HEK293 (cell line): ENCODE measurements around the gene SPON1.

Source experiments
- CTCF ChIA-PET: fragments of 350-600 bp; formaldehyde crosslinking; extraction: SDS; loops from one replicate; lab custom pipeline; 2021; ENCODE audit warnings: antibody characterized with exemption; lab: Yijun Ruan, JAX
- POLR2A ChIA-PET: fragments of 300-600 bp; formaldehyde crosslinking; extraction: SDS; loops from one replicate; lab custom pipeline; 2020; ENCODE audit warnings: antibody characterized with exemption, inconsistent platforms; lab: Yijun Ruan, JAX
- H3K27ac ChIP-seq: fragments of 200-500 bp; sonication (Bioruptor generic); 2 replicates; pipeline ENCODE4 v1.5.1; 2014; ENCODE audit warnings: low read depth, low read length, control low read depth, inconsistent platforms; ENCODE audit errors: extremely low read depth
- H3K36me3 ChIP-seq, 2 experiments: fragments of 200-500 bp in 1 of 2; sonication (Bioruptor generic) in 1 of 2; 1 replicate in 1 of 2; 2 replicates in 1 of 2; pipeline ENCODE4 v1.5.1; 2014 to 2017; ENCODE audit warnings: inconsistent platforms in 2 of 2, low read length in 2 of 2; ENCODE audit not compliant: control insufficient read depth in 2 of 2, insufficient read depth in 1 of 2
- H3K4me1 ChIP-seq: fragments of 200-500 bp; sonication (Bioruptor generic); 2 replicates; pipeline ENCODE4 v1.5.1; 2014; ENCODE audit warnings: mild to moderate bottlenecking, low read length, inconsistent platforms; ENCODE audit not compliant: control insufficient read depth, insufficient read depth
- H3K4me3 ChIP-seq: 2 replicates; pipeline ENCODE4 v1.5.1; 2011; ENCODE audit warnings: low read depth, mild to moderate bottlenecking, control low read depth, low read length, moderate library complexity
- H3K9me3 ChIP-seq: fragments of 200-500 bp; sonication (Bioruptor generic); 2 replicates; pipeline ENCODE4 v1.5.1; 2014; ENCODE audit warnings: low read depth, low read length, inconsistent platforms; ENCODE audit not compliant: control insufficient read depth, insufficient read depth
- ATF2 ChIP-seq: fragments of 450-650 bp; formaldehyde crosslinking; IDR thresholded peaks from 2 replicates; pipeline ENCODE4 v1.5.1; 2016; ENCODE audit warnings: missing biosample characterization, missing genetic modification characterization, low read depth
- BCL11A ChIP-seq: fragments of 450-650 bp; formaldehyde crosslinking; IDR thresholded peaks from 2 replicates; pipeline ENCODE4 v1.5.1; 2016; ENCODE audit warnings: low read depth, missing biosample characterization, missing genetic modification characterization
- KLF17 ChIP-seq: fragments of 450-650 bp; formaldehyde crosslinking; IDR thresholded peaks from 2 replicates; pipeline ENCODE4 v1.5.1; 2016; ENCODE audit warnings: missing biosample characterization, missing genetic modification characterization
- PRDM6 ChIP-seq: fragments of 450-650 bp; formaldehyde crosslinking; IDR thresholded peaks from 2 replicates; pipeline ENCODE4 v1.5.1; 2017; ENCODE audit warnings: missing biosample characterization, missing genetic modification characterization
- SP7 ChIP-seq: fragments of 450-650 bp; formaldehyde crosslinking; IDR thresholded peaks from 2 replicates; pipeline ENCODE4 v1.5.1; 2016; ENCODE audit warnings: missing biosample characterization, missing genetic modification characterization
- TCF7L2 ChIP-seq: IDR thresholded peaks from 2 replicates; pipeline ENCODE4 v1.6.1; 2011; ENCODE audit warnings: low read depth, mild to moderate bottlenecking, inconsistent platforms, low read length, moderate library complexity, borderline replicate concordance
- ZNF140 ChIP-seq: fragments of 450-650 bp; formaldehyde crosslinking; IDR thresholded peaks from 2 replicates; pipeline ENCODE4 v1.5.1; 2016; ENCODE audit warnings: missing biosample characterization, missing genetic modification characterization
- ZNF169 ChIP-seq: fragments of 450-650 bp; formaldehyde crosslinking; IDR thresholded peaks from 2 replicates; pipeline ENCODE4 v1.5.1; 2016; ENCODE audit warnings: missing biosample characterization, missing genetic modification characterization
- ZNF18 ChIP-seq: fragments of 450-650 bp; formaldehyde crosslinking; IDR thresholded peaks from 2 replicates; pipeline ENCODE4 v1.5.1; 2016; ENCODE audit warnings: missing biosample characterization, missing genetic modification characterization
- ZNF214 ChIP-seq: fragments of 450-650 bp; formaldehyde crosslinking; IDR thresholded peaks from 2 replicates; pipeline ENCODE4 v1.5.1; 2017; ENCODE audit warnings: missing biosample characterization, mild to moderate bottlenecking, missing genetic modification characterization, borderline replicate concordance
- ZNF23 ChIP-seq: fragments of 450-650 bp; formaldehyde crosslinking; IDR thresholded peaks from 2 replicates; pipeline ENCODE4 v1.5.1; 2016; ENCODE audit warnings: missing biosample characterization, missing genetic modification characterization, borderline replicate concordance
- ZNF26 ChIP-seq: fragments of 450-650 bp; formaldehyde crosslinking; IDR thresholded peaks from 2 replicates; pipeline ENCODE4 v1.5.1; 2016; ENCODE audit warnings: missing biosample characterization, missing genetic modification characterization
- ZNF600 ChIP-seq: fragments of 450-650 bp; formaldehyde crosslinking; IDR thresholded peaks from 2 replicates; pipeline ENCODE4 v1.5.1; 2016; ENCODE audit warnings: missing biosample characterization, missing genetic modification characterization
- ZNF621 ChIP-seq: fragments of 450-650 bp; formaldehyde crosslinking; IDR thresholded peaks from 2 replicates; pipeline ENCODE4 v1.5.1; 2017; ENCODE audit warnings: missing biosample characterization, missing genetic modification characterization
- ZNF692 ChIP-seq: fragments of 450-650 bp; formaldehyde crosslinking; IDR thresholded peaks from 2 replicates; pipeline ENCODE4 v1.5.1; 2016; ENCODE audit warnings: missing biosample characterization, missing genetic modification characterization
- ZNF792 ChIP-seq: fragments of 450-650 bp; formaldehyde crosslinking; IDR thresholded peaks from 2 replicates; pipeline ENCODE4 v1.5.1; 2016; ENCODE audit warnings: missing biosample characterization, missing genetic modification characterization
- ZSCAN5A ChIP-seq: fragments of 450-650 bp; formaldehyde crosslinking; IDR thresholded peaks from 2 replicates; pipeline ENCODE4 v1.5.1; 2016; ENCODE audit warnings: missing biosample characterization, missing genetic modification characterization

Gene SPON1

GRCh38 chr11:14310679-14311078 lies 348.2 kb downstream of the SPON1 start:
- POLR2A ChIA-PET: no interaction called here
- Histone ChIP-seq H3K4me3 (no peak overlapping the region), H3K36me3 (no peaks in the 10 kb centered on the region), H3K4me1 (no peaks in the 10 kb centered on the region), H3K27ac (no peak overlapping the region), H3K9me3 (no peaks in the 10 kb centered on the region)
- CTCF ChIA-PET: interaction anchor here (1.1 kb wide), 1 partner anchor 8 kb away, joined by 3 read pairs; no protein-coding TSS in a partner anchor
- TF ChIP-seq KLF17 (tag by site-specific recombination): no peak
- TF ChIP-seq ATF2 (tag by site-specific recombination): no peak
- no peak for TF ChIP-seq ZNF621 (tag by site-specific recombination)
- no peak for TF ChIP-seq ZSCAN5A
- TF ChIP-seq ZNF600 (tag by site-specific recombination): no peak
- TF ChIP-seq ZNF692: no peak
- no peak for TF ChIP-seq ZNF792 (tag by site-specific recombination)
- no peak for TF ChIP-seq ZNF140 (tag by site-specific recombination)
- TF ChIP-seq, all 188 proteins: peak for 0

GRCh38 chr11:14312736-14313438 lies 350.4 kb downstream of the SPON1 start:
- Histone ChIP-seq H3K4me3 (no peak overlapping the region), H3K36me3 (no peaks in the 10 kb centered on the region), H3K27ac (no peak overlapping the region), H3K4me1 (no peaks in the 10 kb centered on the region)
- POLR2A ChIA-PET: interaction anchor here (1.2 kb wide), 1 partner anchor 12 kb away, joined by 4 read pairs; no protein-coding TSS in a partner anchor
- CTCF ChIA-PET: interaction anchor here (0.5 to 1.4 kb wide), 4 partner anchors 12 to 602 kb away, joined by 3 to 8 read pairs (median 4); no protein-coding TSS in a partner anchor
- TF ChIP-seq SP7 (tag by site-specific recombination) (peak; percentile 87), ZNF26 (tag by site-specific recombination) (no peak), BCL11A (tag by site-specific recombination) (0 out of 2 replicates have a peak, but pooled peaks have one; percentile 48), ZNF214 (tag by site-specific recombination) (no peak), TCF7L2 (peak; percentile 54; the same call in 1 of the 2 replicates), ZNF169 (tag by site-specific recombination) (no peak), ZNF23 (no peak), ZNF18 (tag by site-specific recombination) (peak; percentile 78), PRDM6 (peak; percentile 70)
- TF ChIP-seq, all 188 proteins: peak for 5
- no peaks in the 10 kb centered on the region for H3K9me3 ChIP-seq
